Measurements from ENCODE around the gene HECTD3. TPM values are rescaled to one million over a fixed set of nuclear protein-coding genes. Genes with fewer than 3 reads are reported as not detected.
"Not testable (repeated sequence)": the region's sequence is repeated elsewhere in the genome, so short reads cannot be mapped to it uniquely, and the experiment has no call there.

HECTD3 gene
- total RNA-seq, 1 donor from 2014 or later, result 20.3 TPM

DNA sequence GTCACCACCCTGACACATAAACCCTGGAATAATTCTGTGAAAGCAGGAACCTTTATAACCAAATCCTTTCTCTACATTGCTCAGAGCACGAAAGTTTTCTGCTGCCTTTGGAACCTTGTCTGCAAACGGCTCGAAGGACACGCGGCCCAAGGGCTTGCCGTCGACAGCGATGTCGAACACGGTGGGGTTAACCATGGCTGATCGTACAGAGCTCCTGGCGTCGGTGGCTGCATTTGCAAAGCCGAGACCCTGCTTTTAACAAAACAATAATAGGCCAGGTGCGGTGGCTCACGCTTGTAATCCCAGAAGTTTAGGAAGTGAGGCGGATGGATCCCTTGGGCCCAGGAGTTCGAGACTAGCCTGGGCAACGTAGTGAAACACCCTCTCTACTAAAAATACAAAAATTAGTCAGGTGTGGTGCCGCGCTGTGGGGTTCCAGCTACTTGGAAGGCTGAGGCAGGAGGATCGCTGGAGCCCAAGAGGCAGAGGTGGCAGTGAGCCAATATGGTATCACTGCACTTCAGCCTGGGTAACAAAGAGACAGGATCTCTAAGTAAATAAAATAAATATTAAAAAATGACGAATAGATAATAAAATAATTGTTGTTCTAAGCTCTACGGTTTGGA lies 22.5 kb downstream of the HECTD3 start:
- peaks cover 2% of the 10 kb centered on the region for H3K27me3 Mint-ChIP-seq
- H3K4me1 Mint-ChIP-seq, result peaks cover 14% of the 10 kb centered on the region

DNA sequence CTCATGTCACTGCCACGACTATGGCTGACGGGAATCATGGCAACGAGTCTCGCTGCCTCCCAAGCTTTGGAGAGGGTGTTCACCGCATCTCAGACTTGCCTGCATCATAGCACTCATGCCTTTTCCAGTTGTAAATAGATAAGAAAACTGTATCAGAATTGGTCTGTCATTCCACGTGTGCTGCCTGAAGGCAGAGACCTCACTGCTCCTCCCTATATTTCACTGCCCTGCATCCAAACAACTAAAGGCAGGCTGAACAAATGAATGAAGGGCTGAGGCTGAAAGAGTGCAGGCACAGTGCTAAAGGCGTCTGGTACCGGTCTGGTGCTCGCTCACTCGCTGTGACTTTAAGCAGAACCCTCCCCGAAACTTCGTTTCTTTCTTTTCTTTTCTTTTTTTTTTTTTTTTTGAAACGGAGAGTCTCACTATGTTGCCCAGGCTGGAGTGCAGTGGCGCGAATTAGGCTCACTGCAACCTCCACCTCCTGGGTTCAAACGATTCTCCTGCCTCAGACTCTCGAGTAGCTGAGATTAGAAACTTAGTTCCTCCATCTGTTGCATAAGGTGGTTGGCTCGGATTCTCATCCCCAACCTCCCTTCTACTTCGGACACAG lies 25.3 kb downstream of the HECTD3 start:
- H3K27me3 Mint-ChIP-seq, result no peaks in the 10 kb centered on the region
- peaks cover 12% of the 10 kb centered on the region for H3K36me3 Mint-ChIP-seq (ENCODE audit: low read depth)
- peak overlapping the region; percentile 89 for H3K27ac Mint-ChIP-seq
- H3K4me3 Mint-ChIP-seq, result peak overlapping the region; percentile 96
- intact Hi-C loops (cut with micrococcal nuclease), result loop anchor here (1.0 kb wide), 3 partner anchors 26 to 354 kb away; partner anchors contain the start of genes MUTYH, TOE1 and UROD
- H3K4me1 Mint-ChIP-seq, result peaks cover 17% of the 10 kb centered on the region
- H3K9me3 Mint-ChIP-seq, result no peaks in the 10 kb centered on the region
- no peak for DNase-seq

More for the DNA sequence above, 22.5 kb downstream of the HECTD3 start:
- DNase-seq, result no peak
- Mint-ChIP-seq H3K27ac (no peak overlapping the region), H3K9me3 (no peaks in the 10 kb centered on the region), H3K4me3 (peak overlapping the region; percentile 29), H3K36me3 (ENCODE audit: low read depth) (peaks cover 7% of the 10 kb centered on the region)
- intact Hi-C loops (cut with micrococcal nuclease), result no loop called here

DNA sequence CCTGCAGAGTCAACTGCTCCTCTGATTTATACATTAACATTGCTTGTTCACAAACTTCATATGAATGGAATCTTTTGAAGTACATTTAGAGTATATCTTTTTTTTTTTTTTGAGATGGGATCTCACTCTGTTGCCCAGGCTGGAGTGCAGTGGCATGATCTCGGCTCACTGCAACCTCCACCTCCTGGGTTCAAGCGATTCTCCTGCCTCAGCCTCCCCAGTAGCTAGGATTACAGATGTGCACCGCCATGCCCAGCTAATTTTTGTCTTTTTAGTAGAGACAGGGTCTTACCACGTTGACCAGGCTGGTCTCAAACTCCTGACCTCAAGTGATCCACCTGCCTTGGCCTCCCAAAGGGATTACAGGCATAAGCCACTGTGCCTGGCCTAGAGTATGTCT lies 33.8 kb downstream of the HECTD3 start:
- intact Hi-C loops (cut with micrococcal nuclease); H3K4me3 Mint-ChIP-seq: not testable (repeated sequence)
- peaks cover 56% of the 10 kb centered on the region for H3K36me3 Mint-ChIP-seq (ENCODE audit: low read depth)

DNA sequence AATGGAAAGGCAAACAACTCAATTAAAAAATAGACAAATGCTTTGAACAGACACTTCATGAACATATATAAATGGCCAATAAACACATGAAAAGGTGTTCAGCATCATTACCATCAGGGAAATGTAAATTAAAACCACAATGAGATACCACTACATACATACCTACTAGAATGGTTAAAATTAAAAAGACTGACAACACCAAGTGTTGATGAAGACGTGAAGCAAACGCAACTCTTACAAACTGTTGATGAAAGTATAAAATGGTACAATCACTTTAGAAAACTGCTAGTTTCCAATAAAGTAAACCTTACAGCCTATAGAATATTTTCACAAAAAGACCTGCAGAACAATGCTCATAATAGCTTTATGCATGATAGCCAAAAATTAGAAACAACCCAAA lies 34.9 kb downstream of the HECTD3 start:
- Mint-ChIP-seq H3K27me3 (no peaks in the 10 kb centered on the region), H3K4me3 (no peak overlapping the region), H3K27ac (no peak overlapping the region), H3K36me3 (ENCODE audit: low read depth) (peaks cover 60% of the 10 kb centered on the region), H3K4me1 (peaks cover 5% of the 10 kb centered on the region), H3K9me3 (peaks cover 6% of the 10 kb centered on the region)
- no peak for DNase-seq
- intact Hi-C loops (cut with micrococcal nuclease), result no loop called here

More for the DNA sequence above, 33.8 kb downstream of the HECTD3 start:
- H3K9me3 Mint-ChIP-seq, DNase-seq, H3K27me3 Mint-ChIP-seq, H3K4me1 Mint-ChIP-seq, H3K27ac Mint-ChIP-seq: not testable (repeated sequence)

DNA sequence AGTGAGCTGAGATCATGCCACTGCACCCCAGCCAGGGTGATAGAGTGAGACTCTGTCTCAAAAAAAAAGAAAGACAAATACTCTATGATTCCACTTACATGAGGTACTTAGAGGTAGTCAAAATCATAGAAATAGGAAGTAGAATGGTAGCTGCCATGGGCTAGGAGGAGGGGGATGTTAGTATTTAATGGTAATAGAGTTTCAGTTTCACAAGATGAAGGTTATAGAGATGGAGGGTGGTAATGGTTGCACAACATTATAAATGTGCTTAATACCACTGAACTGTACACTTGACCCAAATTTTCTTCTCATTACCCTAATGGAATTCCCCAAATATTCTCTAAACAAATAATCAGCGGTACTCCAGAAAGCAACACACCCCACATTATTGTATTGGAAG lies 37.5 kb downstream of the HECTD3 start:
- Mint-ChIP-seq H3K27me3 (no peaks in the 10 kb centered on the region), H3K4me1 (peaks cover 5% of the 10 kb centered on the region), H3K4me3 (no peak overlapping the region), H3K36me3 (ENCODE audit: low read depth) (peaks cover 56% of the 10 kb centered on the region), H3K27ac (no peak overlapping the region), H3K9me3 (peaks cover 6% of the 10 kb centered on the region)
- intact Hi-C loops (cut with micrococcal nuclease), result no loop called here
- DNase-seq, result no peak

DNA sequence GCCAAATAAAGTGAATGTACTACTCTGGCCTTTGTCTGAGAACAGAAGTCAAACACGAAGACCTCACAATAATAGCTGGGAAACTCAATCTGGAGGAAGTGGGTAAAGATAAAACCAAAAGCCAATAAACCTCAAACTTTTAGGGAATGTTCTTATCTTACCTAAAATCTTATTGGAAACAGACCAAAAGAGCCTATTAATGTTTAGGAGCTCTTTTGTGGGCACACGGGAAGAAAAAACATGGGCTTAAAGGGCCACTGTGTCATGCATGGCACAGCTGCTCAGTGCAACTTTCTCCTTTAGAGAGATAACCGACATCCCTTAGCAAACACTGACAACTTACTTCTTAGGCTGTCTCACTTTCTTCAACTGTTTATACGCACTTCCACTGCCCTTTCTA lies 40.8 kb downstream of the HECTD3 start:
- Mint-ChIP-seq H3K4me3 (no peak overlapping the region), H3K36me3 (ENCODE audit: low read depth) (peaks cover 29% of the 10 kb centered on the region), H3K27me3 (no peaks in the 10 kb centered on the region), H3K4me1 (peaks cover 5% of the 10 kb centered on the region), H3K27ac (no peak overlapping the region), H3K9me3 (no peaks in the 10 kb centered on the region)
- intact Hi-C loops (cut with micrococcal nuclease), result no loop called here
- no peak for DNase-seq

DNA sequence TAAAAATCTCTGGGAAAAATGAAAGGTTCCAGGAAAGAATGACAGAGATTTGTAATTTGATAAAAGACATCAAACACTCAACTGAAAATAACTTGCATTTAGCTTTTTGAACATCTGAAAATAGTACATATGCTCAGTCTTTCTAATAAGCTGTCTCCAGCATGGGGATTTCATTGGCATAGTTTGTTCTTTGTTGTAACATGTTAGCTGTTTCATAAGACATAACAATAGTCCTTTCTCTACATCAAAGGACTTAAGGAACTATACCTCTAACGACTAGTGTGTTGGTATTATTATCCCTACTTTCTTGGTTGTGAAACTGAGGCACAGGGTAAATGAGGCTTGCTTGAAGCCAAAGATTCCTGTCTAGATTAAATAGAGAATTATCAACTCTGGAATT lies 46.7 kb downstream of the HECTD3 start:
- no peak overlapping the region for H3K27ac Mint-ChIP-seq
- H3K27me3 Mint-ChIP-seq, result no peaks in the 10 kb centered on the region
- H3K36me3 Mint-ChIP-seq (ENCODE audit: low read depth), result peaks cover 9% of the 10 kb centered on the region
- intact Hi-C loops (cut with micrococcal nuclease), result no loop called here
- H3K4me1 Mint-ChIP-seq, result no peaks in the 10 kb centered on the region
- DNase-seq, result no peak
- H3K9me3 Mint-ChIP-seq, result no peaks in the 10 kb centered on the region
- no peak overlapping the region for H3K4me3 Mint-ChIP-seq

DNA sequence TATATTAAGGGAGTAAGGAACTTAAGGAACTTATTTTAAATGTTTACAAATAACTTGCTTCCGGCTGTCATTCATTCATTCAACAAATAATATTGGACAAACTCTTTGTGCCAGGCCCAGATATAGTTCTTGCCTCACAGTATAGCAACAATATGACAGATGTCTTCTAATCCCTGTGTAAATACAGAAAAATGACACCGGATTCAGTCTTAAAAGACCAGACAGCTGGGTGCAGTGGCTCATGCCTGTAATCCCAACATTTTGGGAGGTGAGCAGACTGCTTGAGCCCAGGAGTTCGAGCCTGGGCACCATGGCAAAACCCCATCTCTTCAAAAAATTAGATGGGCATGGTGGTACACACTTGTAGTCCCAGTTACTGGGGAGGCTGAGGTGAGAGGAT lies 48.4 kb downstream of the HECTD3 start:
- intact Hi-C loops (cut with micrococcal nuclease), result no loop called here
- no peaks in the 10 kb centered on the region for H3K4me1 Mint-ChIP-seq

GRCh38 chr1:44962022-44962421 lies 49.1 kb downstream of the HECTD3 start:
- H3K27ac Mint-ChIP-seq; H3K4me3 Mint-ChIP-seq; H3K9me3 Mint-ChIP-seq; intact Hi-C loops (cut with micrococcal nuclease); H3K27me3 Mint-ChIP-seq; DNase-seq; H3K4me1 Mint-ChIP-seq: not testable (repeated sequence)
- peaks cover 11% of the 10 kb centered on the region for H3K36me3 Mint-ChIP-seq (ENCODE audit: low read depth)

More for the DNA sequence above, 48.4 kb downstream of the HECTD3 start:
- DNase-seq, result no peak
- Mint-ChIP-seq H3K4me3 (no peak overlapping the region), H3K9me3 (no peaks in the 10 kb centered on the region), H3K27ac (no peak overlapping the region), H3K27me3 (no peaks in the 10 kb centered on the region), H3K36me3 (ENCODE audit: low read depth) (peaks cover 11% of the 10 kb centered on the region)

GRCh38 chr1:44957566-44957965 lies 53.6 kb downstream of the HECTD3 start:
- H3K4me3 Mint-ChIP-seq, result not testable (repeated sequence)

DNA sequence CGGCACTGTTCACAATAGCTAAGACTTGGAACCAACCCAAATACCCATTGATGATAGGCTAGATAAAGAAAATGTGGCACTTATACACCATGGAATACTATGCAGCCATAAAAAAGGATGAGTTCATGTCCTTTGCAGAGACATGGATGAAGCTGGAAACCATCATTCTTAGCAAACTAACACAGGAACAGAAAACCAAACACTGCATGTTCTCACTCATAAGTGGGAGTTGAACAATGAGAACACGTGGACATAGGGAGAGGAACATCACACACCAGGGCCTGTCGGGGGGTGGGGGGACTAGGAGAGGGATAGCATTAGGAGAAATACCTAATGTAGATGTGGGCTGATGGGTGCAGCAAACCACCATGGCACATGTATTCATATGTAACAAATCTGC lies 55.0 kb downstream of the HECTD3 start:
- H3K4me1 Mint-ChIP-seq; H3K27me3 Mint-ChIP-seq; H3K27ac Mint-ChIP-seq; intact Hi-C loops (cut with micrococcal nuclease); H3K4me3 Mint-ChIP-seq; DNase-seq; H3K9me3 Mint-ChIP-seq: not testable (repeated sequence)
- peaks cover 30% of the 10 kb centered on the region for H3K36me3 Mint-ChIP-seq (ENCODE audit: low read depth)

More at GRCh38 chr1:44957566-44957965, 53.6 kb downstream of the HECTD3 start:
- H3K9me3 Mint-ChIP-seq; H3K4me1 Mint-ChIP-seq; H3K27ac Mint-ChIP-seq; DNase-seq; H3K27me3 Mint-ChIP-seq; intact Hi-C loops (cut with micrococcal nuclease): not testable (repeated sequence)
- H3K36me3 Mint-ChIP-seq (ENCODE audit: low read depth), result peaks cover 33% of the 10 kb centered on the region

Other genes with a start within 250 kb of the HECTD3 start
- gene RPS8, start 235.8 kb downstream of the HECTD3 start, total RNA-seq, result 2,376 and 2,377 TPM in 2 replicates
- 0.77 and 0.83 TPM in 2 replicates for gene BEST4, start 223.2 kb downstream of the HECTD3 start, total RNA-seq
- 190 and 205 TPM in 2 replicates for gene PLK3, start 210.9 kb downstream of the HECTD3 start, total RNA-seq
- 0.28 TPM in 1 of 2 replicates, not detected in the other for gene DYNLT4, start 204.0 kb downstream of the HECTD3 start, total RNA-seq
- gene BTBD19, start 202.8 kb downstream of the HECTD3 start, total RNA-seq, result 22.2 and 22.7 TPM in 2 replicates
- 0.78 and 1.0 TPM in 2 replicates for gene PTCH2, start 168.1 kb downstream of the HECTD3 start, total RNA-seq
- 58.9 and 60.8 TPM in 2 replicates for gene EIF2B3, start 24.7 kb downstream of the HECTD3 start, total RNA-seq
- 96.0 and 97.7 TPM in 2 replicates for gene UROD, start 930 bp upstream of the HECTD3 start, total RNA-seq
- gene ZSWIM5, start 195.3 kb upstream of the HECTD3 start, total RNA-seq, result 0.12 and 0.14 TPM in 2 replicates

Data from activated CD4-positive, alpha-beta T cell treated with anti-CD3 and anti-CD28 coated beads, Interleukin-2, amount 10 ng/mL, durations not matched to agents 24 days and 14 days (primary cell).